B cell (primary cell): ENCODE results near the gene ADAMTS14. TPM values are rescaled to one million over a fixed set of nuclear protein-coding genes. Genes with fewer than 3 reads are reported as not detected.

ENCODE experiments used
- ATAC-seq: fragments of 200-7000 bp; cut with Tn5 transposase; one replicate; pipeline ENCODE4 v1.10.0; 2021; ENCODE audit warnings: low read depth, mild to moderate bottlenecking, moderate number of reproducible peaks, moderate library complexity
- CTCF ChIA-PET: fragments of 350-600 bp; sonication (Branson Sonifier 250); formaldehyde crosslinking; loops from one replicate; lab custom pipeline; 2021; ENCODE audit warnings: antibody characterized with exemption, inconsistent platforms; lab: Charles Lee
- POLR2A ChIA-PET: fragments of 350-600 bp; sonication (Branson Sonifier 250); formaldehyde crosslinking; loops from one replicate; lab custom pipeline; 2021; ENCODE audit warnings: antibody characterized with exemption; lab: Charles Lee
- DNase-seq: peaks from one replicate; pipeline ENCODE4 v3.0.0; 2013
- H2AFZ ChIP-seq: 2 replicates; pipeline ENCODE4 v1.6.1; 2012; ENCODE audit warnings: mild to moderate bottlenecking, low read depth, low read length; ENCODE audit not compliant: insufficient read depth, poor library complexity, severe bottlenecking
- H3K27ac ChIP-seq, 2 donors: 1 replicate in 1 of 2; 2 replicates in 1 of 2; pipeline ENCODE4 v1.5.1; 2012 to 2013; ENCODE audit warnings: low read length in 2 of 2, mild to moderate bottlenecking in 2 of 2, moderate library complexity in 1 of 2
- H3K27me3 ChIP-seq, 4 experiments: fragments of 200-600 bp in 1 of 4; sonication (generic) in 1 of 4; replicated peaks in 1 of 4; 1 replicate in 2 of 4; 2 replicates in 2 of 4; pipeline versions ENCODE4 v1.6.1 to v1.7.0; 2013 to 2016; ENCODE audit warnings: low read length in 3 of 4, mild to moderate bottlenecking in 2 of 4, mixed read lengths in 1 of 4, moderate library complexity in 1 of 4; ENCODE audit not compliant: insufficient read depth in 4 of 4, control insufficient read depth in 3 of 4; ENCODE audit errors: control extremely low read depth in 1 of 4
- H3K36me3 ChIP-seq, 2 experiments: replicated peaks in 1 of 2; 1 replicate in 1 of 2; 2 replicates in 1 of 2; pipeline versions ENCODE4 v1.6.1 to v1.7.1; 2013; ENCODE audit warnings: low read length in 1 of 2; ENCODE audit not compliant: insufficient read depth in 2 of 2, control insufficient read depth in 1 of 2; ENCODE audit errors: control extremely low read depth in 1 of 2, extremely low read depth in 1 of 2
- H3K4me1 ChIP-seq, 2 donors: fragments of 200-600 bp in 1 of 2; sonication (generic) in 1 of 2; 1 replicate in 1 of 2; 2 replicates in 1 of 2; pipeline versions ENCODE4 v1.5.1 to v1.6.1; 2013 to 2017; ENCODE audit warnings: low read length in 2 of 2; ENCODE audit not compliant: control insufficient read depth in 2 of 2, insufficient read depth in 2 of 2
- H3K4me2 ChIP-seq: replicated peaks from 2 replicates; pipeline ENCODE3; 2012; ENCODE audit warnings: mild to moderate bottlenecking, low read depth, low read length; ENCODE audit not compliant: poor library complexity, severe bottlenecking
- H3K4me3 ChIP-seq, 5 experiments: fragments of 200-600 bp in 1 of 5; sonication (generic) in 1 of 5; 1 replicate in 3 of 5; 2 replicates in 2 of 5; pipeline versions ENCODE4 v1.5.1 to v1.7.0; 2011 to 2016; ENCODE audit warnings: low read length in 4 of 5, mild to moderate bottlenecking in 4 of 5, low read depth in 2 of 5, control low read depth in 1 of 5, moderate library complexity in 1 of 5; ENCODE audit not compliant: insufficient read depth in 1 of 5; ENCODE audit errors: control extremely low read depth in 1 of 5, extremely low read depth in 1 of 5
- H3K79me2 ChIP-seq: fragments of 200-600 bp; sonication (generic); one replicate; pipeline ENCODE4 v1.6.0; 2016; ENCODE audit warnings: low read length; ENCODE audit not compliant: control insufficient read depth, insufficient read depth
- H3K9ac ChIP-seq: fragments of 200-600 bp; sonication (generic); 2 replicates; pipeline ENCODE4 v1.6.1; 2017; ENCODE audit warnings: mild to moderate bottlenecking, low read length, moderate library complexity
- H3K9me3 ChIP-seq, 3 donors: one replicate each; pipeline versions ENCODE4 v1.6.1 to v1.7.1; 2013; ENCODE audit warnings: low read length in 2 of 3; ENCODE audit not compliant: control insufficient read depth in 2 of 3, insufficient read depth in 1 of 3; ENCODE audit errors: control extremely low read depth in 1 of 3
- H4K20me1 ChIP-seq: 2 replicates; pipeline ENCODE4 v1.6.0; 2012; ENCODE audit warnings: mild to moderate bottlenecking, low read length; ENCODE audit not compliant: insufficient read depth, control insufficient read depth, poor library complexity, severe bottlenecking
- H3K27ac Mint-ChIP-seq: one replicate; pipeline ENCODE4 v1.8.0; 2021; ENCODE audit warnings: mixed read lengths
- H3K27me3 Mint-ChIP-seq: one replicate; pipeline ENCODE4 v1.8.0; 2021; ENCODE audit warnings: mixed read lengths
- H3K4me1 Mint-ChIP-seq: one replicate; pipeline ENCODE4 v1.8.0; 2021; ENCODE audit warnings: mixed read lengths
- H3K4me3 Mint-ChIP-seq: one replicate; pipeline ENCODE4 v1.8.0; 2021; ENCODE audit warnings: mixed read lengths
- H3K9me3 Mint-ChIP-seq: one replicate; pipeline ENCODE4 v1.8.0; 2022; ENCODE audit warnings: mixed read lengths; ENCODE audit not compliant: insufficient read depth
- EZH2 ChIP-seq: IDR thresholded peaks from 2 replicates; pipeline ENCODE4 v1.6.1; 2012; ENCODE audit warnings: borderline replicate concordance, low read depth, mild to moderate bottlenecking, moderate library complexity, low read length; ENCODE audit not compliant: insufficient read depth, poor library complexity, severe bottlenecking
- WGBS: methylation state at CpG from one replicate; pipeline ENCODE4 v1.1.5; 2013; ENCODE audit warnings: missing lambda C conversion rate; ENCODE audit not compliant: insufficient coverage; 5-methylcytosine and 5-hydroxymethylcytosine counted together
- intact Hi-C: fragments of 100-400 bp; cut with micrococcal nuclease; formaldehyde crosslinking; loops from one replicate; pipeline ENCODE4 v1.10.0; 2022
- polyA plus RNA-seq: library from polyadenylated mRNA; depleted of rRNA; stranded (reverse); fragments of >200 nt; gene quantifications from 2 replicates; pipeline ENCODE4 v1.2.3, GENCODE V29; 2012
- total RNA-seq, 2 donors: library from RNA; stranded (reverse); fragments of 120-200 nt in 1 of 2; gene quantifications; 1 replicate in 1 of 2; 2 replicates in 1 of 2; pipeline versions ENCODE4 v1.2.3 to v1.2.4, GENCODE V29; 2013 to 2022
- TF ChIP-seq, protein P1 (sequence below): fragments of 200-600 bp; IDR thresholded peaks from one replicate; pipeline ENCODE4 v1.8.0; 2022; ENCODE audit warnings: antibody characterized with exemption, mild to moderate bottlenecking

The ADAMTS14 gene
- total and polyA plus RNA-seq, 2 donors (not counting 1 experiment from before 2014, with no cell fraction given) = not detected

DNA sequence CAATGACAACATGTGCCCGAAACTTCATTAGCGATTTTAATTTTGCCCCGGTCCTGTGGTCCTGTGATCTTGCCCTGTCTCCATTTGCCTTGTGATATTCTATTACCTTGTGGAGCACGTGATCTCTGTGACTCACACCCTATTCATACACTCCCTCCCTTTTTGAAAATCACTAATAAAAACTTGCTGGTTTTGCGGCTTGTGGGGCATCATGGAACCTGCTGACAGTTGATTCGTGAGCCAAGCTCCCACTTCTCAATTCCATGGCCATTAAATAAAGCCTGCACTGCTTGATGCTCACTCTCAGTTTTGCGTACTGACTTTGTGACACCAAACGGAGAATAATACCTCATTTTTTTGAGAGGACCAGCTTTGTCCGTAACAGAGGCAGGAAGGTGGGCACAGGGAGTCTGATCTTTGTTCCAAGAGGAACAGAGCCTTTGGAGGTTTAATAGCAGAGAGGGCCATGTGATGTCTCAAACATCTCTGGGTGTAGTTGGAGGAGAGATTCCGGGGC lies 3.8 kb upstream of the ADAMTS14 start:
- Histone ChIP-seq H3K4me1 (peaks cover 18% of the 10 kb centered on the region in 2 donors), H2AFZ (no peak overlapping the region), H3K27me3 (peaks cover 0 to 10% (median 4%) of the 10 kb centered on the region in 4 experiments), H3K27ac (no peak overlapping the region), H3K4me2 (no peak overlapping the region), H3K4me3 (no peak overlapping the region), H3K9ac (no peak overlapping the region), H4K20me1 (no peaks in the 10 kb centered on the region), H3K79me2 (no peaks in the 10 kb centered on the region), H3K9me3 (no peaks in the 10 kb centered on the region), H3K36me3 (no peaks in the 10 kb centered on the region)
- CTCF ChIA-PET = no interaction called here
- Mint-ChIP-seq H3K9me3 (peaks cover 3% of the 10 kb centered on the region), H3K27ac (no peak overlapping the region), H3K4me1 (peaks cover 22% of the 10 kb centered on the region), H3K4me3 (no peak overlapping the region), H3K27me3 (peaks cover 29% of the 10 kb centered on the region)
- no peak for ATAC-seq
- intact Hi-C loops = no loop called here
- 94% methylated on average over 7 of the region's 10 CpGs for WGBS
- DNase-seq = no peak
- POLR2A ChIA-PET = no interaction called here
- TF ChIP-seq, protein P1, sequence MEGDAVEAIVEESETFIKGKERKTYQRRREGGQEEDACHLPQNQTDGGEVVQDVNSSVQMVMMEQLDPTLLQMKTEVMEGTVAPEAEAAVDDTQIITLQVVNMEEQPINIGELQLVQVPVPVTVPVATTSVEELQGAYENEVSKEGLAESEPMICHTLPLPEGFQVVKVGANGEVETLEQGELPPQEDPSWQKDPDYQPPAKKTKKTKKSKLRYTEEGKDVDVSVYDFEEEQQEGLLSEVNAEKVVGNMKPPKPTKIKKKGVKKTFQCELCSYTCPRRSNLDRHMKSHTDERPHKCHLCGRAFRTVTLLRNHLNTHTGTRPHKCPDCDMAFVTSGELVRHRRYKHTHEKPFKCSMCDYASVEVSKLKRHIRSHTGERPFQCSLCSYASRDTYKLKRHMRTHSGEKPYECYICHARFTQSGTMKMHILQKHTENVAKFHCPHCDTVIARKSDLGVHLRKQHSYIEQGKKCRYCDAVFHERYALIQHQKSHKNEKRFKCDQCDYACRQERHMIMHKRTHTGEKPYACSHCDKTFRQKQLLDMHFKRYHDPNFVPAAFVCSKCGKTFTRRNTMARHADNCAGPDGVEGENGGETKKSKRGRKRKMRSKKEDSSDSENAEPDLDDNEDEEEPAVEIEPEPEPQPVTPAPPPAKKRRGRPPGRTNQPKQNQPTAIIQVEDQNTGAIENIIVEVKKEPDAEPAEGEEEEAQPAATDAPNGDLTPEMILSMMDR = no peak
- no peak for TF ChIP-seq EZH2

DNA sequence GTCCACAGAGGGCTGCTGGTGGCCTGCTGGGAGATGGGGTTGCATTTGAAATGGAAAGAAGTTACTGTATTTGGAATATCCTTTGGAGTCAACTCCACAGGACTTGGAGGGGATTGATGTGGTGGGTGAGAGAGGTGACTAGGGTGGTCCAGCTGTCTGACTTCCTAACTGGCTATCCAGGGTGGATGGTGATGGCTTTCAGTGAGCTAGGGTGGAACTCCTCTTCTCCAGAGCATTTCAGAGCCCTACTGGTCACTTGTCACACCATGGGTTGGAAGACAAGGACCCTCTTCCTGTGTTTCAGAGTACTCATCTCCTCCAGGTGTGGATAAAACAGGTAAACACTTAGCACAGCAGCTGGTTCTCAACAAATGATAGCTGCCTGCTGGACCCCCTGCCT lies 3.3 kb upstream of the ADAMTS14 start:
- Mint-ChIP-seq H3K27ac (no peak overlapping the region), H3K4me3 (no peak overlapping the region), H3K9me3 (peaks cover 3% of the 10 kb centered on the region), H3K4me1 (peaks cover 22% of the 10 kb centered on the region), H3K27me3 (peaks cover 32% of the 10 kb centered on the region)
- Histone ChIP-seq H3K4me2 (no peak overlapping the region), H3K27me3 (peaks cover 0 to 14% (median 4%) of the 10 kb centered on the region in 4 experiments), H4K20me1 (no peaks in the 10 kb centered on the region), H3K9me3 (no peaks in the 10 kb centered on the region), H3K9ac (no peak overlapping the region), H3K4me1 (peaks cover 18% of the 10 kb centered on the region in 2 donors), H2AFZ (no peak overlapping the region), H3K79me2 (no peaks in the 10 kb centered on the region), H3K4me3 (no peak overlapping the region), H3K27ac (no peak overlapping the region), H3K36me3 (no peaks in the 10 kb centered on the region)
- ChIA-PET POLR2A (no interaction called here), CTCF (no interaction called here)
- DNase-seq (no peak), ATAC-seq (no peak)
- intact Hi-C loops = no loop called here
- no peak for TF ChIP-seq EZH2
- TF ChIP-seq, protein P1 = no peak
